Stimulated activated CD8-positive, alpha-beta memory T cell treated with anti-CD3 and anti-CD28 coated beads, Interleukin-7, amount 100 ng/mL, for 1 hour (primary cell): ENCODE results near the gene ZCWPW2.

Experiments used
- DNase-seq, 2 donors: peaks; one replicate each; pipeline ENCODE4 v3.0.0-alpha.2; 2020; ENCODE audit warnings: low read depth in 2 of 2

The ZCWPW2 gene, protein sequence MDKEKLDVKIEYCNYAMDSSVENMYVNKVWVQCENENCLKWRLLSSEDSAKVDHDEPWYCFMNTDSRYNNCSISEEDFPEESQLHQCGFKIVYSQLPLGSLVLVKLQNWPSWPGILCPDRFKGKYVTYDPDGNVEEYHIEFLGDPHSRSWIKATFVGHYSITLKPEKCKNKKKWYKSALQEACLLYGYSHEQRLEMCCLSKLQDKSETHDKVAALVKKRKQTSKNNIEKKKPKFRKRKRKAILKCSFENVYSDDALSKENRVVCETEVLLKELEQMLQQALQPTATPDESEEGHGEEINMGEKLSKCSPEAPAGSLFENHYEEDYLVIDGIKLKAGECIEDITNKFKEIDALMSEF

DNA sequence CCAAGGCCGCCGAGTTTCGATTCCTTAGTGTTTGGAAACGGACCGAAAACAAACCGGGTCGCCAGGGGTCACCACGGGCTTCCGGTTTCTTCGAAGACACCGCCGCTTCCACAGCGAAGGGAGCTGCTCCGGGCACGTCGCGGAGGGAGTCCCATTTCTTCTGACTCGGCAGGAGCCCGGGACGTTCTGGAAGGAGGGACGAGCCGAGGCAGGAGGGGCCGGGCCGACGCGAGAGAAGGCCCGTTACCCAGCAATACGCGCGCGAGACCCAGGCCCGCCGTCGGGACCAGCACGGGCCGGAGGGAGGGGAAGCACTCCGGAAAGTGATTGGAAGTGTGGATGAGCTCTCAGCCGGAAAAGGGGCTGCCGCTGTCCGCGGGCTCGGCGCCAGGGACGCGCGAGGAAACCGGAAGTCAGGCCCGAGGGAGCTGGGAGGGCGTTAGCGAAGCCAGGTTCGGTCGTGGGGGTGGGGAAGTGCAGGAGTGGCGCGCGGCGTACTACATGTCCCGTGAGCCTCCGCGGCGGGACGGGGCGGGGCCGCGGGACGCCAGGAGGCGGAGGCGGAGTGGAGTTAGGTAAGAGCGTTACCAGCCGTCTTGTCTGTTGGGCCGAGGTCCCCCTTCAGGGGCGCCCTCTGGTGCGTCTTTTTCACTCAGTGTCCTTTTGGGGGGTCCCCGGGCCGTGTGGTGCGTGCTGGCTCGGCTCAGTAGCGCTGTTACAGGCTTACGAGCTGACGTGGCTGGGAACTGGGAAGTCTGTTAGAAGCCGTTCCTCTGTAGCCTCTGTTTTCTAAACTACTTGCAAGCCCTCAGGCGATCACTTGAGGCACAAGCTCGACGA, at the start of gene ZCWPW2, which contains the start of gene AZI2:
ZCWPW2 (plus strand) TSS at position 93 of the 840 bp plus-strand sequence. CDS start 64,348 bp downstream, outside the sequence.
AZI2 (minus strand) TSS at position 196 of the 840 bp plus-strand sequence. CDS start 8,207 bp downstream, outside the sequence.
- DNase-seq, result peak; percentile 83 to 84

DNA sequence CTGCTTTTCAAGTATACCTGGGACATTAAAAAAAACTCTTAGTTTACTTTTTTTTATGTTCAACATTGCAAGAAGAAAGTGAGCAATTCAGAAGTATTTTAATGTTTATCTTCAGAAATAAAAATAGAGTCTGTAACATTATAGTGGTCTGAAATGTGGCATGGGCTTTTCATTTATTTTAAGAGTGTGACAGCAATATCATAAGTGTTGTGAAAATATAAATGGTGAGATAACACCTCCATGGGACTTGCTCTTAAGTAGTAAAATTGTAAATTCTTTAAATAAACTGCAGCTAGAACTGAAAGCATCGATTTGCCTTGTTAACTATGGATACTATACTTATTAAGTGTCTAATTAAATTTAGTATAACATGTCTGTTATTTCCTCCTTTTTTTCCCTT, 48.8 kb upstream of the ZCWPW2 start:
- DNase-seq, result no peak

DNA sequence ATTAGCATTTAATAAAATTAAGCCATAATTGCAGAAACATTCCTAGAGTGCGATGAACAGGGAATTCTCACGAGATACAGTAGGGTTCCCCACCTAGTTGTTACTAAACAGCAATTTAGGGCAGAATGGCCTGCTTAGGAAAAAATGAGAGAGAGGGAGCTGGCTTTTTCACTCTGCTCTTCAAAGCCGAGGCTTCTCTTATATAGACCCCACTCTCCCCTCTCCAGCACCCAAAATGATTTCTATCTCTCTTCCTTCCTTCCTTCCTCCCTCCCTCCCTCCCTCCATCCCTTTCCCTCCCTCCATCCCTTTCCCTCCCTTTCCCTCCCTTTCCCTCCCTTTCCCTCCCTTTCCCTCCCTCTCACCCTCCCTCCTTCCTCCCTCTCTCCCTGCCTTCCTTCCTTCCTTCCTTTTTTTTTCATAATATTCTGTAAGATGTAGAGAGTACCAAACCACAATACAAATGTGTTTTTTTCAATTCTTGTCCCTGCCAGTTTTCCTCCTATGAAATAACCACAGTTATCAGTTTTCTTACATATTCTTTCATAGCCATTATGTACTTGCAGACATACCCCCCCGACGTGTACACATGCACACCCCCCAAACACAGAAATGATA, 48.1 kb upstream of the ZCWPW2 start:
- DNase-seq, result no peak

DNA sequence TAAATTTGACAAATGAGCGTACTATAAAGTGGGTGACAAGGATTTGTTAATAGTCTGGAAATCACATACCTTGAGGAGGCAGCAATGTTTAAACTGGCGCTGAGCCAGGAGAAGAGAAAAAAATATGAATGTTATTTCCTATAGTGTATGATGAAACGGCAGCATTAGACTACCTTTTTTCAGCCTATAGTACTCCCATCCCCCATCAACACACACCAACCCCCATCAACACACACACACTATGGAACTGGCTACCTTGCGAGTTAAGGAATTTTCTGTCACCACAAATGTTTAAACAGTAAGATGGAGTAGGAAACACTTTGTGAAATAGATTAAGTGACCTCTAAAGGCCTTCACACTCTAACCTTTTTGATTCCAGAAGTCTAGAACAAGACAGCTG, 46.8 kb upstream of the ZCWPW2 start:
- no peak for DNase-seq

DNA sequence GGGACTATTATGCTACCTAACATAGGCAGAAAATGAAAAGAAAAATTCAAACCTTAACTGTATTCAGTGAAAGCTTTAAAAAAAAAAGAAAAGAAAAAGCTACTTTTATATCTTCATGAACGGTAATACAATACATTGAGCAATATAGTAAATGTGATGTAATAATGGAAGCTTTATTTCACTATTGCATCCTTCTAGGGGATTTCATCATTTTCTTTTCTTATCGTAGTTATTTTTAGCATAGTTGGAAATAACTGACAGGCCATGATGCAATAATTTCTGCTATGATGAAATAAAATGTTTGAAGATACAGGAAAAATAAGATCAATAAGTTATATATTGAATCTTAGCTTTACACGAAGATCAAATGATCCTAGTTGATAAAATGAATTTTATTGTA, 40.3 kb upstream of the ZCWPW2 start:
- DNase-seq, result no peak

DNA sequence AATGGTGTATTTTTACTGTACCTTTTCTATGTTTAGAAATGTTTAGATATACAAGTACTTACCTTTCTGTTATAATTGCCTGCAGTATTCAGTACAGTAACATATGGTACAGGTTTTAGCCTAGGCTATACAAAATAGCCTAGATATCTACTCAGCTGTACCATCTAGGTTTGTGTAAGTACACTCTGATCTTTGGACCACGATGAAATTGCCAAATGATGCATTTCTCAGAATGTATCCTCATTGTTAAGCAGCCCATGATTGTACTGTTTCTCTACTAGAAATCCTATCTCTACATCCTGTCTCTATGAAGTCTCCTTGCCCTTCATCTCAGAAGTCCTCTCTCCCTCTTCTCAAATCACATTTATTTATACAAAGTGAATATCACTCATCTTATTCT, 32.8 kb upstream of the ZCWPW2 start:
- no peak for DNase-seq

- DNase-seq, result no peak
Measured at GRCh38 chr3:28316226-28316625, 32.3 kb upstream of the ZCWPW2 start.

- DNase-seq, result no peak
Measured at GRCh38 chr3:28317438-28318022, 31.0 kb upstream of the ZCWPW2 start.

DNA sequence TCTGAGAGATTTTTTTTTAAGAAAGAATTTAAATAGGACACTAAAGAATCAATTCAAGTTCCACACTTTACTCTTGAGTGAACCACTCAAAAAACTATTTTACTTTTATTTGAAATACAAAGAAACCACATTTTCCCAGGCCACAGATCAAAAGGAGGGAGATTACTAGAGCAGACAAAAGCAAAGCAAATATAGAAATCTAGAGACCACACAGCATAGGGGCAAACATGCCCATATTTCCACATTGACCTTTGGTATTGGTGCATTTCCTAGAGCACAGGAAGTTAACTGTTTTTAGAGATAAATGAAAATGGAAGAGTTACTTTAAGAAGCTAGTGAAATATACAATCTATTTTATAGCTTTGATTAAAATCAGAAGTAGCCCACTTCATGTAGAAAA, 27.5 kb upstream of the ZCWPW2 start:
- DNase-seq, result no peak

GRCh38 chr3:28322464-28322863, 26.1 kb upstream of the ZCWPW2 start:
- no peak for DNase-seq

GRCh38 chr3:28326458-28326926, 22.0 kb upstream of the ZCWPW2 start:
- DNase-seq, result no peak

DNA sequence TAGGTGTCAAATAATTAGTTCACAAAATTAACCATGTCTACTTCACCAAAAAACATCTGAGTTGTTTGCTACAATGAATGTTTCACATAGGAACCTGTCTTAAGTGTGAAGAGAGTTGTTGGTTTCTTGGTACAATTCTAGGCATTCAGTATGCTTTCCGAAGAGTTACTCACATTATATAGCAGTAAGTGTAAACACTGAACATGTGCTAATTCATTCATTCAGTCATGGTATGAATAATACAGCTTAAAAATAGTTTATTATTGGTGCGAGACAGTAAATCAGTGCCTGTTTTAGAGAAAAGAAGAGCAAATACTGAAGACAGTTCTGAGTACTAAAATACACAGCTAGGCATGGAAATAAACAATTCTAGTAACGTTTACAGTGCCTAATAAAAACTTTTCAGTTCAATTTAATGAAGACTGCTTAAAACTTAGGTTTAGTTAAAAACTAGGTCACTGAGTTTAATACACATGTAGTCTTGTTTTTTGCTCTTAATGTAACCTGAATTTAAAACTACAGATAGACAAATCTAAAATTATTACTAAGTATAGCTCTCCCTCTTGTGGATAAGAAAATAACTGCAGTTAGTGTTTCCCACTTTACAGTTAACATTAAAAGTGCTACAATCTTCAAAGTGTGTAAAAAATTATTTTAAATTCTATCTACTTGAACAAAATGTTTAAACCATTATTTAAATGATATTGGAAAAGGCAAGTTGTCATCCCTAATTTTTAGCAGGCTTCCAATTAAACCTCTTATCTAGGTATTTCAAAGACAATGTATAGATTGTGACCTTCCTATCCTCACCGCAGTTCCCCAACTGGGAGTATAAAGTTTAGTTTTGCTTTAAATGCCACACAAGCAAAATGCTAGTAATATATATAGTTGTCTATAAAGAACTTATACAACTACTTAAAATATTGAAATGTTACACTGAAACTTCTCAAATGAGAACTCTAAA, 20.1 kb upstream of the ZCWPW2 start:
- DNase-seq, result no peak

DNA sequence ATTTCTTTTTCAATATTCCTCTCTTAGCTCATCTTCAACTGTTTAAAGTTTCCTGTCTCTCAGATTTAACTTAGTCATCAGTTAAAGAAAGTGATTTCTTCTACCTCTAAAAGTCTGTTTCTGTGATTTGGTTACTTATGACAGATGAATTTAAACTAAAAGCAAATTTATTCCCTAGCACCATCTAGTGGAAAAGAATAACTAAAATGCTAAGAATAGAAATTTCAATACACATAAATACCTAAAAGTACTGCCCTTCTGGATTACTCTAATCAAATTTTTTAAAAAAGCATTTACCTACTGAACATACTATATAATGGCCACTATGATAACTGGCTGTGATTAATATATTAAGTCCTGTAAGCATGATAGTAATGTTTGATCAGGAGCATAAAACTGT, 14.0 kb upstream of the ZCWPW2 start:
- no peak for DNase-seq

DNA sequence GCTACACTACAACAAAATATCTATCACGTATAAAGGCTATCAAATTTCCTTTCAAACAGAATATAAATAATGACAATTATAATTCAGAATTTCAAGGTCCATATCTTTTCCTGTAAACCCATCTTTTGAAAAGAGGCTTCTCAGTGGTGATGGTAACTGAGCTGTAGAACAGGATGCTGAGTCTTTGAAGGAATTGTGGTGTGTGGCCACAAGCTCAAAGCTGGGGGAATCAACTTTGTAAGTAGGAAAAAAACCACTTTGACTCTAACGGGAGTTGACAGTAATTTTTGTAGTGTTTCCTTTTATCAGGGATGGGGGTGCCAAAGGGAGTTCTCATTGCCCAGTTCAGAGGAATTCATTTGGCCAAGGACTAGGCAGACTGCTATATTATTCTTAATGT, 13.3 kb upstream of the ZCWPW2 start:
- DNase-seq, result no peak

- no peak for DNase-seq
Measured at GRCh38 chr3:28337230-28337629, 11.3 kb upstream of the ZCWPW2 start.

DNA sequence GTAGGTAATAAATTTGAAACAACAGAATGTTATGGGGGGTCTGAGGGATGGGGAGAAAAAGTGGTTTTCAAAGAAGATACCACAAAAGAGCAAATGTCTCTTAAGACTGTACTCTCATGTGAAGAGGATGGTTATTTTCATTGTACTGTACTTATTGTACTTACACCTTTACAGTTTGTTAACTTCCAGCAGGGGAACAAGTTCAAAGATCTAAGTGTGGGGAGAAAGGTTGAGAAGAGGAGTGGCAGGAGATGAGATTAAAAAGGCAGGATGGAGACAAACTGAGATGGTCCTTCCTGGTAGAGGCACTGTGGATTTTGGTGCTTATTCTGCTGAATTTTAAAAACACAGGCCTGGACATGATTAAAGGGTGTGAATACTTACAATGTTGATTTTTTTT, 5.4 kb upstream of the ZCWPW2 start:
- DNase-seq, result no peak

DNA sequence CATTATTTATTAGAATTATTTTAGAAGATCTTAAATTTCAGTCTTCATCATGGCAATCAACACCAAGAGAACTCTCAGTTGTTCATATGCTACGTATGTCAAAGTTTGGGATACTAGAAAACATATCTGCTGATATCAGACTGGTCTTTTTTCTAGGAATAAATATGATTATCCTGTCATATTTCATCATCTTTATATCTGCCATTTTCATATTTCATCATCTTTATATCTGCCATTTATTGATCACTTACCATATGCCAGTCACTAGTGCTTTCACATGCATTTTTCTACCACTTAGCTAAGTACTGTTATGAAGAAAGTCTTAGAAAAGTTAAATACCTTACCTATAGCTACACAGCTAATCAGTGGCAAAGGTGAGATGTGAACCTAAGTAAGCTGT, 2.8 kb upstream of the ZCWPW2 start:
- no peak for DNase-seq

- no peak for DNase-seq
Measured at GRCh38 chr3:28347374-28348264, 902 bp upstream of the ZCWPW2 start.

- no peak for DNase-seq
Measured at GRCh38 chr3:28348265-28348628, 274 bp upstream of the ZCWPW2 start.

GRCh38 chr3:28349469-28350000, 1.0 kb downstream of the ZCWPW2 start:
- no peak for DNase-seq
